ENCODE results near the gene UNG.

- TF ChIP-seq CTCF (IDR thresholded peaks at IDR 0.05) (no peak), POLR2A (IDR thresholded peaks at IDR 0.05) (no peak)
These were observed 42.9 kb upstream of the UNG start for GRCh38 chr12:109054520-109054919.

All from body of pancreas (tissue), 4 donors.